ENCODE measurements around the gene IRF5.
"Not testable (repeated sequence)": the region's sequence is repeated elsewhere in the genome, so short reads cannot be mapped to it uniquely, and the experiment has no call there.

Gene IRF5

DNA sequence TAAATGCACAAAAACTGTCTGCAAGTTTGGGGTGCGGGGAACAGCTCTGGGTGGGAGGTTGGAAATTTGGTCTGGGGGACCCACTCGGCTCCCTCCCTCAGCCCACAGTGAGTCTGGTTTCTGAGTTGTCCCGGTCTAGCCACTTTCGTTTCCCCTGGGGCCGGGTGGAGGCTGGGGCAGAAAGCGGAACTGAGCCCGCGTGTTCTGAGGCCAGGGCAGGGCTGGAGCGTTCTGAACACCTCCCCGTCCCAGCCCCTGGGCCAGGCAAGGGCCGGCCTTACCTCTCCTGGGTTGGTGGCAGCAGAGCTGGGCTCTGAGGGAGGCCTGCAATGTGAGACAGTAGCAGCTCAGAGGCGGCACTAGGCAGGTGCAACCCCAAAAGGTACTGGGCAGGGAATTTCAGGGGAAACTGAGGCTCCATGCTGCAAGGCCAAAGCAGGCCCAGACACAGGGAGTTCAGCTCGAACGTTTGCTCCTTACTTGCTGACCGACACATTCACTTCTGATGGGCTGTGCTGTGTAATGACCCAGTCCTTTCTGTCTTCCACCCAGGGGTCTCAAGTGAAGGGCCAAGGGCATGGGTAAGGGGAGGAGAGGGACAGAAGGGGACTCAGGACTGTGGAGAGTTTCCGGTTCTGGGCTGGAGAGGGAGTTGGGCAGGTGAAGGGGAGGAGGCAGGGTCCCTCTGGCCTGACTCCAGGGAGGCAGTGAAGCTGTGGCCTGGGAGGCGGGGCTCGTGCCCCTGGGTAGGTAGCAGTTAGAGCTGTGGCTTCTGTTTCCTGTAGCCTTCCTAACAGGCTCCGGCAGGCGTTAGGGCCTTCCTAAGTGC lies 3.0 kb downstream of the IRF5 start:
- DNase-seq: no peak

DNA sequence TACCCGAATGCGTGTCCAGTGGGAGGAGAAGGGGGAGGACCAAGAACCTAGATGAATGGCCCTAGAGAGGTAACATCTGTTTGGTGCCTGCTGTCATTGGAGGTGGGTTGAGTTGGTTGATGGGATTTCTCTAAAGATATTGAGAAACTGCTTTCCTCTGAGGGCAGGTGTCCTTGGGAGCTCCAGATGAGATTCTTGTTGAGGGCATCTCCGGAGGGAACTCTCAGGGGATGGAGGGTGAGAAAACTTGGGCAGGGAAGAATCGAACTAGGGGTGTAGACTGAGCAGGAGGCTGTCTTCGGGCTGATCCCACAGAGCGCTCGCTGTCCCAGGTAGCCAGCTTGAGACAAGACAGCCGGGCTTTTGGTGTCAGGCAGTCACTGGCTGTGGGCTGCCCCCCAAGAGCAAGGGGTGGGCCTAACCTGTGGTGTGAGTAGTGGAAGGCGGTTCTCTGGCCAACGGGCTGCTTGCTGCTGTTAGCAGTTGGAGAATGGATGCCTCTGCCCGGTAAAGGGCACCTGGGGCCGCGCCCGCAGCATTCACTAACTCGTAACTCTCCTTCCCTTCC lies 3.7 kb downstream of the IRF5 start:
- no peak for DNase-seq

DNA sequence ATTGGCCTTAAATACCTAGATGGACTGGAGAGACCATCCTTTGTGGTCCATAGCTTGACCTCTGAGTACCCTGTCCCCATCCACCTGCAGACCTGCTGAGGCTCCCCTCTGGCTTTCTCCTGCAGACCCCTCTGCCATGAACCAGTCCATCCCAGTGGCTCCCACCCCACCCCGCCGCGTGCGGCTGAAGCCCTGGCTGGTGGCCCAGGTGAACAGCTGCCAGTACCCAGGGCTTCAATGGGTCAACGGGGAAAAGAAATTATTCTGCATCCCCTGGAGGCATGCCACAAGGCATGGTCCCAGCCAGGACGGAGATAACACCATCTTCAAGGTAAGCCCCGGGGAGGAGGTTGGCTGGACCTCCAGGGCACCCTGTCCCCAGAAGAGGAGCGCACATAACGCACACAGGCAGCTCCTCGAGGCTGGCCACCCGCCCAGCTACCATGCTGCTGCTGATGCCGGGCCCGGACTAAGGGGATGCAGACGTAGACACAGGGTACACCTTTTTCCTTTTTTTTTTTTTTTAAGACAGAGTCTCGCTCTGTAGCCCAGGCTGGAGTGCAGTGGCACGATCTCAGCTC lies 4.3 kb downstream of the IRF5 start:
- no peak for DNase-seq

DNA sequence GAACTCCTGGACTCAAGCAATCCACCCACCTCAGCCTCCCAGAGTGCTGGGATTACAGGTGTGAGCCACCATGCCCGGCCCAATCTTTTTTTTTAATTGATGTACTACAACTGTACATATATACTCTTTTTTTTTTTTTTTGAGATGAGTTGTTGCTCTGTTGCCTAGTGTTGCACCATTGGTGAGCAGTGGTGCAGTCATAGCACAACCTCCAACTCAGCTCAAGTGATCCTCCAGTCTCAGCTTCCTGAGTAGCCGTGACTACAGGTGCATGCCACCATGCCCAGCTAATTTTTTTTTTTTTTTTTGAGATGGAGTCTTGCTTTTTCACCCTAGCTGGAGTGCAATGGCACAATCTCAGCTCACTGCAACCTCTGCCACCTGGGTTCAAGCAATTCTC lies 5.5 kb downstream of the IRF5 start:
- not testable (repeated sequence) for DNase-seq

DNA sequence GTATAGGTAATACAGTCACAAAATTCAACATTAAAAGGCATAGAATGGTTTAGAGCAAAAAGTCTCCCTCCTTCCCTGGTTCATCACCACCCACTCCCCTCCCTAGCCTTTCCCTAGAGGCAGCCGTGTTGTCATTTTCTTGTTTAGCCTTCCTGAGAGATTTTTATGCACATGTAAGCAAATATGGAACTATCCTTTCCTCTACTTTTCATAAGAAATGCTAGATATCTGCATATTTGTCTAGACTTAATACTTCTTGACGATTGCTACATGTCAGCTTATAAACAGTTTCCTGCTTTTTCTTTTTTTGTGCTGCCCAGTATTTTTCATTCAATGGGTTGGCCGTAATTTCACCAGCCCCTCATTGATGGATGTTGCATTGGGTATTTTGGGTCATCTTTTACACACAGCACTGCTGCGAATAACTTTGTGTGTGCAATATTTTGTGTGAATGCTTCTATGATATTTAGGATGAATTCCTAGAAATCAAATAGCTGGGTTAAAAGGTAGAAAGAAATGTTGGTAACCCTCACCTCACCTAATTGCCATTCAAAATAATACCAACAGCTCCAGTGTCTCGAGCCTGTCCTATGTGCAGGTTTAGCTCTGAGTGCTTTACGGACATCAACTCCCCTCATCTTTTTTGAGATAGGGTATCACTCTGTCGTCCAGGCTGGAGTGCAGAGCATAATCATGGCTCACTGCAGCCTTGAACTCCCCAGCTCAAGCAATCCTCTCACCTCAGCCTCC lies 6.9 kb downstream of the IRF5 start:
- no peak for DNase-seq

DNA sequence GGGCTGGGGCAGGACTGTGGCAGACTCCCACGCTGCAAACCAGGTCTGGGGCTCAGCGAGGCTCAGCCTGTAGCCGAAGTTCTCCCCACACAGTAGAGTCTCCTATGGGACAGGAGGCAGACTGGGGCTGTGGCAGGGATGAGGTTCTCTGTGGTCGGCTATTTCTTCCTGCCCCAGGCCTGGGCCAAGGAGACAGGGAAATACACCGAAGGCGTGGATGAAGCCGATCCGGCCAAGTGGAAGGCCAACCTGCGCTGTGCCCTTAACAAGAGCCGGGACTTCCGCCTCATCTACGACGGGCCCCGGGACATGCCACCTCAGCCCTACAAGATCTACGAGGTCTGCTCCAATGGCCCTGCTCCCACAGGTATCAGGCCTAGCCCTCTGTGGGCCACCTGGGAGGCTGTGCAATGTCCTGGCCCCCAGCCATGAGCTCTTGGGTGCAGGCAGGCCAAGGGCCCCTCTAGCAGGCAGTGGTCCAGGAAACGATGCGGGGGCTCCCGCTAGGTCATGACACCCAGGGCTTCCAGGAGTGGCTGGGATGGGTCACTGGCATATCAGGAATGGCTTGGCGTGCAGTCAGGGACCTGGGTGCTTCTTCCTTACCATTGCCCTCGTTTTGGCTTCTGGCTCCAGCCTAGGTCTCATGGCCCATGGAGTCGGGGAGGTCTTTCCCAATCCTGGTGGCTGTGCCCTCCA lies 8.1 kb downstream of the IRF5 start:
- DNase-seq: no peak

DNA sequence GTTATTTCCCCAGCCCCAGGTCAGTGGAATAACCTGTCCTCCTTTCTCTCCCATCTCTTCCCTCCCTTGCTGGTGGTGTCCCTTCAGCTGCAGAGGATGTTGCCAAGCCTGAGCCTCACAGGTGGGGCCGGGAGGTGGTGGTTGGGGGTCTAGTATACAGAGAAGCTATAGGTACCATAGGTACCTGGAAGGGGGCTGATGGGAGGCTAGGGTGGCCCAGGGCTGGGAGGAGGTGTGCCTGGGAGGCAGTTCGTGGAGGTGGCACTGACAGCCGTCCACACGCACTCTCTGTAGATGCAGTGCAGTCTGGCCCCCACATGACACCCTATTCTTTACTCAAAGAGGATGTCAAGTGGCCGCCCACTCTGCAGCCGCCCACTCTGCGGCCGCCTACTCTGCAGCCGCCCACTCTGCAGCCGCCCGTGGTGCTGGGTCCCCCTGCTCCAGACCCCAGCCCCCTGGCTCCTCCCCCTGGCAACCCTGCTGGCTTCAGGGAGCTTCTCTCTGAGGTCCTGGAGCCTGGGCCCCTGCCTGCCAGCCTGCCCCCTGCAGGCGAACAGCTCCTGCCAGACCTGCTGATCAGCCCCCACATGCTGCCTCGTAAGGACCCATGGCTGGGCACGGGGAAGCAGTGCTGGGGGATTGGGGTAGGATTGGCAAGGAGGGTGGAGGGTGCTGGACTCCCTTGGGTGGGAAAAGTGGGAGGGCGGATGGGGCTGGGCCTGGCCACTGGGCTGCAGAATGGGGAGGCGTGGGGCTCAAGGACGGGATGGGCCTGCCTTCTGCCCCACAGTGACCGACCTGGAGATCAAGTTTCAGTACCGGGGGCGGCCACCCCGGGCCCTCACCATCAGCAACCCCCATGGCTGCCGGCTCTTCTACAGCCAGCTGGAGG lies 9.5 kb downstream of the IRF5 start:
- peak in 1 of 2 experiments; percentile 18 for DNase-seq

DNA sequence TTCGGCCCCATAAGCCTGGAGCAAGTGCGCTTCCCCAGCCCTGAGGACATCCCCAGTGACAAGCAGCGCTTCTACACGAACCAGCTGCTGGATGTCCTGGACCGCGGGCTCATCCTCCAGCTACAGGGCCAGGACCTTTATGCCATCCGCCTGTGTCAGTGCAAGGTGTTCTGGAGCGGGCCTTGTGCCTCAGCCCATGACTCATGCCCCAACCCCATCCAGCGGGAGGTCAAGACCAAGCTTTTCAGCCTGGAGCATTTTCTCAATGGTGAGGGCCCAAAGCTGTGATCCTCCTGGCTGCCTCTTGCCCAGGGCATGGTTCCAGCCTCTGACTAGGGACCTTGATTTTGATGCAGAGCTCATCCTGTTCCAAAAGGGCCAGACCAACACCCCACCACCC lies 10.1 kb downstream of the IRF5 start:
- DNase-seq: no peak

DNA sequence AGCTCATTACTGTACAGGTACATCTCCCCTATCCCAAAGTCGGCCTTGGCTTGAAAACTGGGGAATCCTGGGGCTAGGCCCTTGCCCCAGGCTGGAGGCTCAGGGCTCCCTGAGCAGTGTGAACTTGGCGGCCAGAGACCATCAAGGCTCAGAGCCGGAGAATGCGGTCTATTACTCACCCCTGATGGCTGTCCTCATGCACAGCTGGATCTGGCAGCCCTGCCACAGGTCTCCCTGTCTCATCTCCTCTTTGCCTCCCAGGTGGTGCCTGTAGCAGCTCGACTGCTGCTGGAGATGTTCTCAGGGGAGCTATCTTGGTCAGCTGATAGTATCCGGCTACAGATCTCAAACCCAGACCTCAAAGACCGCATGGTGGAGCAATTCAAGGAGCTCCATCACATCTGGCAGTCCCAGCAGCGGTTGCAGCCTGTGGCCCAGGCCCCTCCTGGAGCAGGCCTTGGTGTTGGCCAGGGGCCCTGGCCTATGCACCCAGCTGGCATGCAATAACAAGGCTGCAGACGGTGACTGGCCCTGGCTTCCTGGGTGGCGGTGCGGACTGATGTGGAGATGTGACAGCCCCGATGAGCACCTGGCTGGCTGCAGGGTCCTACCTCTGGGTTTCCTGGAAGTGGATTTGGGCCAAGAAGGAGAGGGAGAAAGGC lies 10.7 kb downstream of the IRF5 start:
- no peak for DNase-seq

DNA sequence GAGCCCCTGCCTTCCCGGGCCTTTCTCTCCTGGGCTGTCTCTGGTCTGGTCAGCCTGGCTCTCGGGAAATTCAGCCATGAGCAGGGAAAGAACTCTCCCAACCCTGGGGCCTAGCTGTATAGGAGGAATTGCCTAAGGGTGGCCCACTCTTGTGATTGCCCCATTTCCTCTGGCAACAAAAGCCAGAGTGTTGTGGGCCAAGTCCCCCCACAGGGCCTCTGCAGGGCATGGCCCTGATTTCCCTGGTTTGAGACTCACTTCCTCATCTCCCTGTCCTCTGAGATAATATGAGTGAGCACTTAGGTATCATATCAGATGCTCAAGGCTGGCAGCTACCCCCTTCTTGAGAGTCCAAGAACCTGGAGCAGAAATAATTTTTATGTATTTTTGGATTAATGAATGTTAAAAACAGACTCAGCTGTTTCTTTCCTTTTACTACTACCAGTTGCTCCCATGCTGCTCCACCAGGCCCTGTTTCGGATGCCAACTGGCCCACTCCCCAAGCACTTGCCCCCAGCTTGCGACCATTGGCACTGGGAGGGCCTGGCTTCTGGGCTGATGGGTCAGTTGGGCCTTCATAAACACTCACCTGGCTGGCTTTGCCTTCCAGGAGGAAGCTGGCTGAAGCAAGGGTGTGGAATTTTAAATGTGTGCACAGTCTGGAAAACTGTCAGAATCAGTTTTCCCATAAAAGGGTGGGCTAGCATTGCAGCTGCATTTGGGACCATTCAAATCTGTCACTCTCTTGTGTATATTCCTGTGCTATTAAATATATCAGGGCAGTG lies 11.4 kb downstream of the IRF5 start:
- DNase-seq: no peak

DNA sequence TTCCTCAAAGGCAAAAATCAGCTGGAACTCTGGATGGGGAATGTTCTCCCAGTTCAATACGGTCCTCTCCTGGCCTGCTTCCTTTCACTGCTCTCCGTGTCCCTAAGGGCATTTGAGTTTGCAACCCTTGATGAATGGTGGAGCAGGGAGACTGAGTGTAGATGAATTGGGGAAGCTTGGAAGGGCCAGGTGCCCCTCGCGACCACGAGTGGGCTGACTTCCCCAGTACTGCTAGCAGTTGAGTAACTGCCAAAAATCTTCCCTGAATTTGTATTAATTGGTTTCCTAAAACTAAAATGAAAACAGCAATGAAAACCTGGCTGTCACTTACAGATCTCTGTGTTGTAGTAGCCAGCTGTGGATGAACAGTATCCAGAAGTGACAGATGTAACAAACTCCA lies 13.6 kb downstream of the IRF5 start:
- DNase-seq: no peak

DNA sequence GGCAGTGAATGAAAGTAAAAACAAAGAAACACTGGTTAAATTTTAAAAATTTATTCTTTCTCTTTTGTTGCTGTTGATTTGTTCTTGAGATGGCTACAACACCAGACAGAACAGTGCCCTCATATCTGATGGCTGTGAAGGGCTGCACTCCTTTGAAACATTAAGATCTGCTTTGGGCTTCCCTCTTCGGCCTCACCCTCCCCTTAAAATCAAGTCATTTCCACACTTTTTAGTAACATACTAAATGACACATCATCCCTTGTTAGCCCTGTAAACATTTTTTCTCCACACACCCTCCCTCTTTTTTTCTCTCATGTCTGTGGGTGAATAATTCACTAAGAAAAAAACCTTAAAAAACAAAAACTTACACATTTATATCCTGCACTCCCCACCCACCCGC lies 16.4 kb downstream of the IRF5 start:
- DNase-seq: no peak

DNA sequence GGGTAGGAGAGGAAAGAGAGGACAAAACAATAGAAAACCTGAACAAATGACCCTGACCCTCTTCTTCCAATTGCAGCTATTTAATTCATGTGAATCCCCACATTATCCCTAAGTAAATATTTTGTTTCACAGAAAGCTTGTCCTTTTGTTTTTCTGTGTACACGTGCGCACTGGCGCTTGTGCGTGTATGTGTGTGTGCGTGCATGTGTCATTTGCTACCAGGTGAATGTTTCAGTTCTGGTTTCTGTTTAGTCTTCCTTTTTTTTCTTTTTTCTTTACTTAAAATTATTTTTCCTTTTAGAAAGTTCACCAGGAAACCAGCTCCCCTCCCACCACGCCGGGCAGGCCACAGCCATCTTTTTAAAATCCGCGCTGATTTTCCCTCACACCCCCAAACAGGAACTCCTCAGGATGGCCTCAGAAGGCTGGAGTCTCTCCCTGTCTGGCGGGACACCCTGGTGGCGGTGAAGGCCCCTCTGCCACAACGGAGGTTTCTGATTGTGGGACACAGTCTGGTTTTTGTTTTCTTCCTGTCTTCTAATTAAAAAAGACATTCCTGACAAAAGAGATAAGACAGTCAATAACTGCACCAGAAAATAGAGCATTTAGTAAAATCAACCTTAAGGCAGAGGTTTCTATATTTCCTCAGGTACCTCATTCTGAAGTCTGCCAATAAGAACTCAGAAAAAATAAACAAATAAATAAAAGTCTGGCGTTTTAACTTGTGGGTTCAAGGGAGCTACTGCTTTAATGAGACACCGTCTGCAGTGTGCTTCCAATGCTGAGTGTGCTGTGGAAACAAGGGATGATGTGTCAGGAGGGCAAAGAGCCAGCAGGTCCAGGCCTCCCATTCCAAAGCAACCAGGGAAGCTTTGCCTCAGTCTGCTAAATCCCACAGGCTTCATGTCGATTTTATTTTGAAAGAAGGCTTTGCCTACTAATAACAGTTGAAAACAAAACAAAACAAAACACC lies 17.4 kb downstream of the IRF5 start:
- no peak for DNase-seq

DNA sequence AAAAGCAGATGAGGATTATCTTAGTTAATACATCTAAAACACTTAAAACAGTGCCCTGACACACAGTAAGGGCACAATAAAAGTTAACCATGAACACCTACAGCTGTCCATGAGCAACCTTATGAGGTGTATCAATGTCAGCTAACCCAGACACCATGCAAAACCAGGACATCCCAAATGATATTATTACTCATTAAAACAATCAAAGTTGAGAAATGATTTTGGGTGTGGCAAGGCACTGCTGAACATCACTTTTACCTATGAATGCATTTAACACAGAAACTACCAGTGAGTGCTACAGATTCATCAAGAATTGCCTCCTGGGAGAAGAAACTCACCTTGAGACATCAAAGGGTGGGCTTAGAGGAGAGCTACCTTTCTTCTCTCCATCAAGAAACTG lies 18.3 kb downstream of the IRF5 start:
- no peak for DNase-seq

DNA sequence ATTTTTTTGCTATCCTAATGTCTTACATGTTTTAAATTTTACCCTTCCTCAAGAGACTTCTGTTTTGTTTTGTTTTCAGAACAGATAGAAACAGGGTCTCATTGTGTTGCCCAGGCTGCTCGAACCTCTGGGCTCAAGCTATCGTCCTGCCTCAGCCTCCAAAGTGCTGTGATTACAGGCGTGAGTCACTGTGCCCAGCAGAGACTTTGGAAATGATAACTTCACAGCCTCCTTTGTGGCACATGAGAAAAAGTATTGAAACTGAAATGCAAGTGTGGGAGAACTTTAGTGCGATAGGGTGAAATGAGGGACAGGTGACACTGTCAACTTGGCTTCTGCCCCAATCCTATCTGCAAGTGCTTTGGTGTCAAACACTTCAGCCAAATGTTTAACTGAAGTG lies 21.6 kb downstream of the IRF5 start:
- no peak for DNase-seq

DNA sequence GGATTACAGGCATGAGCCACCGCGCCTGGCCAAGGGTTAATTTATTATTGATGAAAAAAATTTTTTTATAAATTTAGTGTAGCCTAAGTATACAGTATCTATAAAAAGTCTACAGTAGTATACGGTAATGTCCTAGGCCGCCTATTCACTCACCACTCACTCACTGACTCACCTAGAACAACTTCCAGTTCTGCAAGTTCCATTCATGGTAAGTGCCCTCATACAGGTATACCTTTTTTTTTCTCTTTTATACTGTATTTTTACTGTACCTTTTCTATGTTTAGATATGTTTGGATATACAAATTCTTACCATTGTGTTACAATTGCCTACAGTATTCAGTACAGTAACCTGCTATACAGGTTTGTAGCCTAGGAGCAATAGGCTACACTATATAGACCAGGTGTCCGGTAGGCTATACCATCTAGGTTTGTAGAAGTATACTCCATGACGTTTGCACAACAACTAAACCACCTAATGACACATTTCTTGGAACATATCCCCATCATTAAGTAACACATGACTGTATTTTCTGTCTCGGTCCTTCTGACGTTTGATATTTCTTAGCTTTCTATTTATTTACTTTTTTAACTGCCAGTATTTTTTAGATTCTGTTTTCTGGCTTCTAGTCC lies 23.4 kb downstream of the IRF5 start:
- DNase-seq: no peak

DNA sequence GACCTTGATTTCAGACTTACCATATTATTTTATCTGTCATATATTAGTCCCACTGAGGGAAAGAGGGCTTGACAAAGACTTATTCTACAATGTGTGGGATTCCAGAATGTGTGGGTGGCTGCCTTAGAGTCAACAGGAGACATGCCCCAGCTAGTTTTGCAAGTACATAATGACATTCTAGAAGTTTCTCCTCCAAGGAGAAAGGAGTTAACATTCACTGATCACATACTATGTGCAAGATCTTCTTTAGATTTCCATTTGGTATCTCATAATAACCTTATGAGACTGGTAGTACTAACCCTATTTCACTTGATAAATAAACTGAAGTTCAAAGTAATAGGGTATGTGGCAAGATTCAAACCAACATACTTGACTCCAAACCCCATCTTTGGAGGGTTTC lies 25.2 kb downstream of the IRF5 start:
- no peak for DNase-seq

DNA sequence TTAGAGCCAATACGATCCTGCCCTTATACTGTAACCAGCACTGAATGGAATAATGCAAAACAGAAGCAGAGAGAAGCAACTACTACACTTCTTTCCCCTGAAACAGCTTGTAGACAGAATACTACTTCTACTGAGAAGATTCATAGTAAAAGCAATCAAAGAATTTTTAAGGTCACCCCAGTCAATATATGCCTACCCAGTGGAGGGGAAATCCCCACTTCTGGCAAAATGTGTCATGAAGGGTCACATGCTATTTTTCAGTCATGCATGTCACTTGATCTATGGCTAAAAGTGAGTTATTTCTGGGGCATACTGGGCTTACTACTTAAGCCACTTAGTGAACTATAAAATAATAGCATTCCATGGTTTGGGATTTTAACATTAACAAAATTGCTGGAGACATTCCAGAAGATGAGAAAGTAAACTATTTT lies 25.6 kb downstream of the IRF5 start:
- no peak for DNase-seq

DNA sequence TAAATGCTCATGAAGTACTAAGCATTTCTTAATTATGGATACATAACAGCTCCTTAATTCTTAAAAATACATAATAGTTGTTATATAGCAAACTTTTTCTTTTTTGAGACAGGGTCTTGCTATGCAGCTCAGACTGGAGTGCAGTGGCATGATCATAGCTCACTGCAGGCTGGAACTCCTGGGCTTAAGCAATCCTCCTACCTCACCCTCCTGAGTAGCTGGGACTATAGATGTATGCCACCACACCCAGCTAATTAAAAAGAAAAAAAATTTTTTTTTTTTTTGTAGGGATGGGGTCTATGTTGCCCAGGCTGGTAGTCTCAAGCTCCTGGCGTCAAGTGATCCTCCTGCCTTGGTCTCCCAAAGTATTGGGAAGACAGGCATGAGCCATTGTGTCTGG lies 30.9 kb downstream of the IRF5 start:
- no peak for DNase-seq
